ENCODE results near the gene RFK. TPM values are rescaled to one million over a fixed set of nuclear protein-coding genes. Genes with fewer than 3 reads are reported as not detected.

RFK gene
- total RNA-seq, 1 donor from 2014 or later, result 28.7 TPM

DNA sequence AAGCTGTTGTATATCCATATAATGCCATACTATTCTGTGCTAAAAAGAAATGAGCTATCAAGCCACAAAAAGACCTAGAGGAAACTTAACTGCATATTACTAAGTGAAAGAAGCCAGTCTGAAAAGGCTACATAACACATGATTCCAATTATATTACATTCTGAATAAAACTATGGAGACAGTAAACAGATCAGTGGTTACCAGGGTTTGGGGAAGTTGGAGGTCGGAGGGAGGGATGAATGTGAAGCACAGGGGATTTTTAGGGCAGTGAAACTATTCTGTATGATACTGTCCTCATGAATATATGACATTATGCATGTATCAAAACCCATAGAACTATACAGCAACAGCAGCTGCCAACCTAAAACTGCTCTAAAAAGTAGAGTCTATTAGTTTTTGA lies 5.6 kb upstream of the RFK start:
- Histone ChIP-seq H3K4me3 (ENCODE audit: low read depth, low read length) (no peak overlapping the region), H3K36me3 (ENCODE audit: control insufficient read depth, insufficient read depth, low read length) (no peaks in the 10 kb centered on the region), H3K27me3 (ENCODE audit: control insufficient read depth, insufficient read depth, low read length) (no peaks in the 10 kb centered on the region)
- TF ChIP-seq, protein P1, sequence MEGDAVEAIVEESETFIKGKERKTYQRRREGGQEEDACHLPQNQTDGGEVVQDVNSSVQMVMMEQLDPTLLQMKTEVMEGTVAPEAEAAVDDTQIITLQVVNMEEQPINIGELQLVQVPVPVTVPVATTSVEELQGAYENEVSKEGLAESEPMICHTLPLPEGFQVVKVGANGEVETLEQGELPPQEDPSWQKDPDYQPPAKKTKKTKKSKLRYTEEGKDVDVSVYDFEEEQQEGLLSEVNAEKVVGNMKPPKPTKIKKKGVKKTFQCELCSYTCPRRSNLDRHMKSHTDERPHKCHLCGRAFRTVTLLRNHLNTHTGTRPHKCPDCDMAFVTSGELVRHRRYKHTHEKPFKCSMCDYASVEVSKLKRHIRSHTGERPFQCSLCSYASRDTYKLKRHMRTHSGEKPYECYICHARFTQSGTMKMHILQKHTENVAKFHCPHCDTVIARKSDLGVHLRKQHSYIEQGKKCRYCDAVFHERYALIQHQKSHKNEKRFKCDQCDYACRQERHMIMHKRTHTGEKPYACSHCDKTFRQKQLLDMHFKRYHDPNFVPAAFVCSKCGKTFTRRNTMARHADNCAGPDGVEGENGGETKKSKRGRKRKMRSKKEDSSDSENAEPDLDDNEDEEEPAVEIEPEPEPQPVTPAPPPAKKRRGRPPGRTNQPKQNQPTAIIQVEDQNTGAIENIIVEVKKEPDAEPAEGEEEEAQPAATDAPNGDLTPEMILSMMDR (IDR thresholded peaks at IDR 0.05; ENCODE audit: insufficient read depth, low read length, severe bottlenecking), result no peak
- FAIRE-seq (no peak), DNase-seq (ENCODE audit: low read depth) (no peak)

DNA sequence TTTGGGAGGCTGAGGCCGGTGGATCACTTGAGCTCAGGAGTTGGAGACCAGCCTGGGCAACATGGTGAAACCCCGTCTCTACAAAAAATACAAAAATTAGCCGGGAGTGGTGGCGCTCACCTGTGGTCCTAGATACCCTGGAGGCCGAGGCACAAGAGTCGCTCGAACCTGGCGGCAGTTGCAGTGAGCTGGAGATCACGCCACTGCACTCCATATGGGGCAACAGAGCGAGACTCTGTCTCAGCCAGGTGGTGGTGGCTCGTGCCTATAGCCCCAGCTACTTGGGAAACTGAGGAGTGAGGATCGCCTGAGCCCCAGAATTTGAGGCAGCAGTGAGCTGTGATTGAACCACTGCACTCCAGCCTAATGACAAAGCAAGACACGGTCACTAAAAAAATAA lies 2.4 kb upstream of the RFK start:
- no peak for DNase-seq (ENCODE audit: low read depth)
- FAIRE-seq, result no peak
- TF ChIP-seq, protein P1 (IDR thresholded peaks at IDR 0.05; ENCODE audit: insufficient read depth, low read length, severe bottlenecking), result no peak
- Histone ChIP-seq H3K27me3 (ENCODE audit: control insufficient read depth, insufficient read depth, low read length) (no peaks in the 10 kb centered on the region), H3K4me3 (ENCODE audit: low read depth, low read length) (no peak overlapping the region), H3K36me3 (ENCODE audit: control insufficient read depth, insufficient read depth, low read length) (no peaks in the 10 kb centered on the region)

DNA sequence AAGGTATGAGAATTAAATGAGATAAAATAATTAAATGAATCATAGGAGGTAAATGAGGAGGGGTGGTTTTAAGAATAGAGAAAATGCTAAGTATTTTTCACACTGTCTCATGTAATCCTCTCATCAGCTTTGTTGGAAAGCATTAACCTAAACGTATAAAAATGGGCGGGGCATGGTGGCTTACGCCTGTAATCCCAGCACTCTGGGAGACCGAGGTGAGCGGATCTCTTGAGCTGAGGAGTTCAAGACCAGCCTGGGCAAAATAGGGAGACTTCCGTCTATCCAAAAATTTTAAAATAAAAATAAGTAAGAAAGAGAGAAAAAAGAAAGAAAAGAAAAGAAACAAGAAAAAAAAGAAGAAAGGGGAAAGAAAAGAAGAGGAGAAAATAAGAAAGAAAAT lies 1.9 kb upstream of the RFK start:
- Histone ChIP-seq H3K27me3 (ENCODE audit: control insufficient read depth, insufficient read depth, low read length) (no peaks in the 10 kb centered on the region), H3K36me3 (ENCODE audit: control insufficient read depth, insufficient read depth, low read length) (no peaks in the 10 kb centered on the region), H3K4me3 (ENCODE audit: low read depth, low read length) (no peak overlapping the region)
- TF ChIP-seq, protein P1 (IDR thresholded peaks at IDR 0.05; ENCODE audit: insufficient read depth, low read length, severe bottlenecking), result no peak
- FAIRE-seq, result no peak
- DNase-seq (ENCODE audit: low read depth), result no peak

DNA sequence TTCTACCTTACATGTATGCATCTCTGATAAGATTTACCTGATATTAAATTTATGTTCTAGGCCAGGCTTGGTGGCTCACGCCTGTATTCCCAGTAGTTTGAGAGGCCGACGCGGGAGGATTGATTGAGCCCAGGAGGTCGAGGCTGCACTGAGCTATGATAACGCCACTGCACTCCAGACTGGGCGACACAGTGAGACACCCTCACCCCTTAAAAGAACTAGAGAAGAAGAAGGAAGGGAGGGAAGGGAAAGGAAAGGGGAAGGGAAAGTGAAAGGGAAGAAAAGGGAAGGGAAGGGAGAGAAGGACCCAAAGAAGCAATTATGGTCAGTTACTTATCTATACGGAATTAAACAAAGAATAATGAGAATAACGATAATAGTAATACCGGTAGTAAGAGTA lies 1.2 kb upstream of the RFK start:
- DNase-seq (ENCODE audit: low read depth) (no peak), FAIRE-seq (no peak)
- TF ChIP-seq, protein P1 (IDR thresholded peaks at IDR 0.05; ENCODE audit: insufficient read depth, low read length, severe bottlenecking), result no peak
- no peaks in the 10 kb centered on the region for H3K27me3 ChIP-seq (ENCODE audit: control insufficient read depth, insufficient read depth, low read length)
- H3K4me3 ChIP-seq (ENCODE audit: low read depth, low read length), result no peak overlapping the region
- no peaks in the 10 kb centered on the region for H3K36me3 ChIP-seq (ENCODE audit: control insufficient read depth, insufficient read depth, low read length)

DNA sequence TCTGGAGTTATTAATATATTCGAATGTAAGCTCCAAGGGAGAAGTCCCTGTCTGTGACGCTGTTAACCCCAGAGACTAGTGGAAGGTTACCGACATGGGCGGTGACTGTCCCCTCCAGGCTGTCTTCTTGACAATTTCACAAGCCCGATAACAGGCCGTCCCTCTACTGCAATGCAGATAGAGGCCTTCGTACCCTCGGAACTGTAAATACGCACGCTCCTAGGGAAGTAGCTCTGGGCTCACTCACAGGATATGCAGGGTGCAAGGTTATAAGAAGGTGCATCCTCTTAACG lies 680 bp upstream of the RFK start:
- H3K36me3 ChIP-seq (ENCODE audit: control insufficient read depth, insufficient read depth, low read length), result no peaks in the 10 kb centered on the region
- H3K4me3 ChIP-seq (ENCODE audit: low read depth, low read length), result peak overlapping the region; percentile 93
- TF ChIP-seq, protein P1 (IDR thresholded peaks at IDR 0.05; ENCODE audit: insufficient read depth, low read length, severe bottlenecking), result peak; percentile 2
- DNase-seq (ENCODE audit: low read depth), result no peak
- no peaks in the 10 kb centered on the region for H3K27me3 ChIP-seq (ENCODE audit: control insufficient read depth, insufficient read depth, low read length)
- no peak for FAIRE-seq

DNA sequence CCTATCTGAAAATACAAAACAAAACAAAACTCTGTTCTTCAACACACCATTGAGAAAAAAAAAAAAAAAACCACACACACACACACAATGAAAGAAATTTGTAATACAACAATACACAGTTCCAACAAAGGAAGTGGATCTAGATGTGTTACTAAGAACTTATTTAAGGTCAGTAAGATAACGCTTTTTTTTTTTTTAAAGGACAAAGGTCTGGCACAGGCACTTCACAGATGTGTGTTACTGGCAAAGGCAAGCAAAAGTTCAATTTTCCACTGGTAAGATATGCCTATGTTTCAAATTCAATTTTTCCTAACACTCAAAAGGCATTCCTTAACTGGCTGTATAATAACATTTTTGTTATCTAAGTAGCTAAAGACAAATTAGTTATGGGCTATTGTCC lies 3.6 kb downstream of the RFK start:
- H3K4me3 ChIP-seq (ENCODE audit: low read depth, low read length), result no peak overlapping the region
- DNase-seq (ENCODE audit: low read depth), result no peak
- H3K27me3 ChIP-seq (ENCODE audit: control insufficient read depth, insufficient read depth, low read length), result no peaks in the 10 kb centered on the region
- TF ChIP-seq, protein P1 (IDR thresholded peaks at IDR 0.05; ENCODE audit: insufficient read depth, low read length, severe bottlenecking), result no peak
- H3K36me3 ChIP-seq (ENCODE audit: control insufficient read depth, insufficient read depth, low read length), result no peaks in the 10 kb centered on the region
- FAIRE-seq, result no peak

Measured in bronchial epithelial cell (primary cell).